Nephron progenitor cell (in vitro differentiated cells): ENCODE results near the gene EFNA4.

ENCODE experiments used
- DNase-seq: peaks from one replicate; pipeline ENCODE4 v3.0.0; 2021
- H3K27ac Mint-ChIP-seq: 2 replicates; pipeline ENCODE4 v1.8.0; 2021; ENCODE audit warnings: mild to moderate bottlenecking, moderate library complexity, mixed read lengths
- H3K27me3 Mint-ChIP-seq: 2 replicates; pipeline ENCODE4 v1.8.0; 2021; ENCODE audit warnings: mild to moderate bottlenecking, low read depth, mixed read lengths; ENCODE audit not compliant: poor library complexity
- H3K36me3 Mint-ChIP-seq: 2 replicates; pipeline ENCODE4 v1.8.0; 2021; ENCODE audit warnings: low read depth, mixed read lengths
- H3K4me1 Mint-ChIP-seq: 2 replicates; pipeline ENCODE4 v1.8.0; 2021; ENCODE audit warnings: mixed read lengths
- H3K4me3 Mint-ChIP-seq: 2 replicates; pipeline ENCODE4 v1.8.0; 2021; ENCODE audit warnings: mild to moderate bottlenecking, moderate library complexity, mixed read lengths
- H3K9me3 Mint-ChIP-seq: 2 replicates; pipeline ENCODE4 v1.8.0; 2021; ENCODE audit warnings: mild to moderate bottlenecking, moderate library complexity, mixed read lengths
- TF ChIP-seq, protein P1 (sequence below): fragments of 200-600 bp; sonication (generic); IDR thresholded peaks from 2 replicates; pipeline ENCODE4 v1.5.0; 2021; ENCODE audit warnings: antibody characterized with exemption

The EFNA4 gene

DNA sequence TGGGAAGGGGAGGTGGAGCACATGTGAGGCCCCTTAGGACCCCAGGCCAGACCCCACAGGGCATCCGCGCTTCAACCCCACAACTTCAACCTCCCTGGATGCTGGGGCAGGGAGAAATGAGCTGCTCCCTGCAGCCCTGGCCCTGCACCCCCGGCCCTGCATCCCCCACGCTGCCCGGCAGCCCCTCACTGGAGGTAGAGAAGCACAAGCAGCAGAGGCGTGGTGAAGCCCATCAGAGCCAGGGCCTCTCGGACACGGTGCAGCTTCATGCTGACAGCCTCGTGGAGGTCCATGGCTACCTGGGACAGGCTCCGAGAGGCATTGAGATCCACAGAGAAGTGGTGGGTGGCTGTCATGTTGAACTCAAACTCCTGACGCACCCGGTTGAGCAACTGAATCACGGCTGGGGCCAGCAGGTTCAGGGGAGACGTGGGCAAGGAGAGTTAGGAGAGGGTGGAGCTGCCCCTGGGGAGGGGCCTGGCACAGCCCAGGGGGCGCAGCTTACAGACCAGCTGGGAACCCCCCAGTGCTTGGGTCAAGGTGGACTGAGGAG lies 33.2 kb upstream of the EFNA4 start:
- no peaks in the 10 kb centered on the region for H3K9me3 Mint-ChIP-seq
- no peak overlapping the region for H3K27ac Mint-ChIP-seq

DNA sequence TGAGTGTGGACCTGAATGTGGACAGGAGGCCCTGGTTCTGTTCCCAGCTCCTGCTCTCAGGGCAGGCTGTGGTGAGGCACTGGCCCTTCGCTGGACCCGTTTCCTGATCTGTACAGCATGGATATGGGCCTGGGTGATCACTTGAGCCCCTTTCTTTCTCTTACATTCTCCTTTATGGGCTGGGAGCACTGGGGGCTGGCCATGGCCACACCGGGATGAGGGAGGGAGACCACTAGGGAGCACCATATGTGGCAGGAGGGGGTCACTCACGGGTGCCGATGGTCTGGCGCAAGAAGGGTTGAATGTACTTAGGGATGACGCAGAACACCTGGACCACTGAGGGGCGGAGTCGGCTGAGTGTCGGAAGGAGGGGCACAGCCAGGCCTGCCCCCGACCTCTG lies 32.6 kb upstream of the EFNA4 start:
- Mint-ChIP-seq H3K4me3 (no peak overlapping the region), H3K4me1 (peaks cover 12% of the 10 kb centered on the region), H3K9me3 (no peaks in the 10 kb centered on the region), H3K27me3 (peaks cover 9% of the 10 kb centered on the region), H3K36me3 (no peaks in the 10 kb centered on the region), H3K27ac (no peak overlapping the region)
- DNase-seq = no peak
- TF ChIP-seq, protein P1, sequence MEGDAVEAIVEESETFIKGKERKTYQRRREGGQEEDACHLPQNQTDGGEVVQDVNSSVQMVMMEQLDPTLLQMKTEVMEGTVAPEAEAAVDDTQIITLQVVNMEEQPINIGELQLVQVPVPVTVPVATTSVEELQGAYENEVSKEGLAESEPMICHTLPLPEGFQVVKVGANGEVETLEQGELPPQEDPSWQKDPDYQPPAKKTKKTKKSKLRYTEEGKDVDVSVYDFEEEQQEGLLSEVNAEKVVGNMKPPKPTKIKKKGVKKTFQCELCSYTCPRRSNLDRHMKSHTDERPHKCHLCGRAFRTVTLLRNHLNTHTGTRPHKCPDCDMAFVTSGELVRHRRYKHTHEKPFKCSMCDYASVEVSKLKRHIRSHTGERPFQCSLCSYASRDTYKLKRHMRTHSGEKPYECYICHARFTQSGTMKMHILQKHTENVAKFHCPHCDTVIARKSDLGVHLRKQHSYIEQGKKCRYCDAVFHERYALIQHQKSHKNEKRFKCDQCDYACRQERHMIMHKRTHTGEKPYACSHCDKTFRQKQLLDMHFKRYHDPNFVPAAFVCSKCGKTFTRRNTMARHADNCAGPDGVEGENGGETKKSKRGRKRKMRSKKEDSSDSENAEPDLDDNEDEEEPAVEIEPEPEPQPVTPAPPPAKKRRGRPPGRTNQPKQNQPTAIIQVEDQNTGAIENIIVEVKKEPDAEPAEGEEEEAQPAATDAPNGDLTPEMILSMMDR = no peak

More for the DNA sequence above, 33.2 kb upstream of the EFNA4 start:
- DNase-seq = no peak
- no peaks in the 10 kb centered on the region for H3K36me3 Mint-ChIP-seq
- no peak overlapping the region for H3K4me3 Mint-ChIP-seq
- peaks cover 12% of the 10 kb centered on the region for H3K4me1 Mint-ChIP-seq
- TF ChIP-seq, protein P1 = no peak
- peaks cover 9% of the 10 kb centered on the region for H3K27me3 Mint-ChIP-seq

DNA sequence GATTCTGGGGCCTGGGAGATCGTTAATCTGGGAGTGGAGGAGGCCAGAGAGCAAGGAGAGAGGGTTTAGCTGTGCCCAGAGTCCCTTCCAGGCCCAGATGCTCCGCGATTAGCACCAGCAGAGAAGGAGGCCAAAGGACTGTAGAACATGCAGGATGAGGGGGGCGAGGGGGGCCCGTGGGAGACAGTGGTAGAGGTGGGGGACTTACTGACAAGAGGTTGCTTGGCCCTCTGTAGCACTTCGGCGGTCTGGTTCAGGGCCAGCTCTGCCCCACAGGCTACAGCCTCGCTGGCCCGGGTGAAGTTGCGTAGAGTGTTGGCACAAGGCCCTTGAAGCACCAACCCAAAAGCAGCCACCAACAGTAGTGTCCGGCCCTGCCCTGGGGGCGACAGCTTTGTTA lies 30.7 kb upstream of the EFNA4 start:
- Mint-ChIP-seq H3K27me3 (peaks cover 11% of the 10 kb centered on the region), H3K4me3 (no peak overlapping the region), H3K9me3 (no peaks in the 10 kb centered on the region), H3K27ac (no peak overlapping the region), H3K36me3 (no peaks in the 10 kb centered on the region), H3K4me1 (peaks cover 14% of the 10 kb centered on the region)
- TF ChIP-seq, protein P1 = no peak
- no peak for DNase-seq

DNA sequence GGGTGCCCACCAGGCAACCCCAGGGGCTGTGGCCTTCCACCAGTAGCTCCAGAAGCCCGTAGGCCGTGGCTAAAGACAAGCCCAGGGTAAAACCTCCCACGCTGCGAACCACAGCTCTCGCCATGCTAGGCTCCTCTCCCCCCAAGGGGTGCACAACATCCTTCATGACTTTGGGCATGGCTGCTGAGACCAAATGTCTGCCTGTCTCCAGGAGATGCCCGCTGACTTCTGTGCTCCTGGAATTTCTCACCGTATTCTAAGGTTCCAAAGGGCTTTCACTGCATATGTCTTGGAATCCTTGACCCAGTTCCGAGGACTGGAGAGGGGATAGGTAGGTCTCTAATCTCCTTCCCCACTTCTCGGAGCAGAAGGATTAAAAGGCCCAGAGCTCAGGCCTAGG lies 30.0 kb upstream of the EFNA4 start, which contains the start of the genes DCST1 and DCST2:
DCST1 (plus strand) TSS at position 301 of the 400 bp plus-strand sequence. CDS start 213 bp downstream, outside the sequence.
DCST2 (minus strand) TSS at position 258 of the 400 bp plus-strand sequence; CDS start at position 178, 80 bp downstream.
- no peak within 1 kb of the TSS for H3K27ac Mint-ChIP-seq
- peaks cover 21% of the 10 kb centered on the region for H3K4me1 Mint-ChIP-seq
- peaks cover 14% of the 10 kb centered on the region for H3K27me3 Mint-ChIP-seq
- H3K9me3 Mint-ChIP-seq = no peaks in the 10 kb centered on the region
- H3K4me3 Mint-ChIP-seq = no peak within 1 kb of the TSS
- no peak for DNase-seq
- no peaks in the 10 kb centered on the region for H3K36me3 Mint-ChIP-seq
- TF ChIP-seq, protein P1 = no peak

DNA sequence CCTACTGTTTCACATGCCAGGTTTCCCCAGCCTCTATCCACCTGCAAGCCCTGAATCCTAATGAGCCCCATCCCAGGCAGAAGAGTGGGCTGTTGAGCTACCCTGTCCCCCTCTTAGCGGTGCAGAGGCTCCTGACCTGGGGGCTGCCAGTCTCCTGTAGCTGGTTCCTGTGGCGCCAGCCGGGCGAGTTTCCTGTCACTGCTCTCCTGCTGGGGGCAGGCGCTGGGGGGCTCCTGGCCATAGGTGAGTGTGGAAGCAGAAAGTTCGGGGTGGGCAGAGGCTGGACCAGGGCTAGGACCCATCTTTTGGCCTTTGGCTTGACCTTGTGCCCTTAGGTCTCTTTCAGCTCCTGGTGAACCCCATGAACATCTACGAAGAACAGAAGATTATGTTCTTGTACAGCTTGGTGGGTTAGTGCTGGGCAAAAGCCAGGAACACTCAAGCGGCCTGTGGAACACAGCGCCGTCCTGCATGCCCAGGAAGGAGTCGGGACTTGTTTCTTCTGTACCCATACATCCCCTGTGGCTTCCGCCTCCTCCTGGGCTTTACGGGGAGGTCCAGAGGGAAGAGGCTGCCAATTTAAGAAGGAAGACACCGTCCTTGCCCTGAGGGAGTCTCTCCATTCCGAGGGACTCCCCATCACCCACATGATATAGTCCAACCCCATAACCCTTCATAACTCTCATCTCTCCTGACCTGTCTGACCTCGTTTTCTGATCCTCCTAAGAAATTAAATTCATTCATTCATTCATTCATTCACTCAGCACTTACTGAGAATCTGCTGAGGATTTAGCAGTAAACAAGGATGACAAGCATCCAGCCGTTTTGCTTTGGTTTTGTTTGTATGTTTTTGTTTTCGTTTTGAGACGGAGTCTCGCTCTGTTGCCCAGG lies 29.0 kb upstream of the EFNA4 start:
- no peak overlapping the region for H3K27ac Mint-ChIP-seq
- no peak for DNase-seq

More for the DNA sequence above, 29.0 kb upstream of the EFNA4 start:
- peaks cover 15% of the 10 kb centered on the region for H3K4me1 Mint-ChIP-seq
- no peak overlapping the region for H3K4me3 Mint-ChIP-seq
- H3K36me3 Mint-ChIP-seq = no peaks in the 10 kb centered on the region
- TF ChIP-seq, protein P1 = no peak
- H3K27me3 Mint-ChIP-seq = peaks cover 10% of the 10 kb centered on the region
- no peaks in the 10 kb centered on the region for H3K9me3 Mint-ChIP-seq
